GM21447 (cell line): ENCODE measurements around the gene SSH3.
"Not testable (repeated sequence)": the region's sequence is repeated elsewhere in the genome, so short reads cannot be mapped to it uniquely, and the experiment has no call there.

Experiments
- ATAC-seq: cut with Tn5 transposase; IDR thresholded peaks from one replicate; pipeline ENCODE4 v1.9.1; 2021; ENCODE audit not compliant: unreplicated experiment

Gene SSH3

GRCh38 chr11:67308031-67308866 lies 4.9 kb downstream of the SSH3 start:
- ATAC-seq: no peak

DNA sequence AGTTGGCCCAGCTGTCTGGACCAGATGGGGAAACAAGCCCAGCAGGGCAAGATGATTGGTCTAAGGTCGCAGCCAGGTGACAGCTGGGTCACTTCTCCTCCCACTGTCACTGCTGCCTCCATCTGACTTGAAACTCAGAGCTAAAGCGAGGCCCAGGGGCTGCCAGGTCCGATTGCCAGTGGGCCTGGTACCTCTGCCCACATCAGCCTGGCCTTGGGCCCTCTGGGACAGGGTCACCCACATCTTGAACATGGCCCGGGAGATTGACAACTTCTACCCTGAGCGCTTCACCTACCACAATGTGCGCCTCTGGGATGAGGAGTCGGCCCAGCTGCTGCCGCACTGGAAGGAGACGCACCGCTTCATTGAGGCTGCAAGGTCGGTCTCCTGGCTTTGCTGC lies 5.8 kb downstream of the SSH3 start:
- ATAC-seq: no peak

- ATAC-seq: no peak
Measured at GRCh38 chr11:67309661-67310061, 6.3 kb downstream of the SSH3 start.

DNA sequence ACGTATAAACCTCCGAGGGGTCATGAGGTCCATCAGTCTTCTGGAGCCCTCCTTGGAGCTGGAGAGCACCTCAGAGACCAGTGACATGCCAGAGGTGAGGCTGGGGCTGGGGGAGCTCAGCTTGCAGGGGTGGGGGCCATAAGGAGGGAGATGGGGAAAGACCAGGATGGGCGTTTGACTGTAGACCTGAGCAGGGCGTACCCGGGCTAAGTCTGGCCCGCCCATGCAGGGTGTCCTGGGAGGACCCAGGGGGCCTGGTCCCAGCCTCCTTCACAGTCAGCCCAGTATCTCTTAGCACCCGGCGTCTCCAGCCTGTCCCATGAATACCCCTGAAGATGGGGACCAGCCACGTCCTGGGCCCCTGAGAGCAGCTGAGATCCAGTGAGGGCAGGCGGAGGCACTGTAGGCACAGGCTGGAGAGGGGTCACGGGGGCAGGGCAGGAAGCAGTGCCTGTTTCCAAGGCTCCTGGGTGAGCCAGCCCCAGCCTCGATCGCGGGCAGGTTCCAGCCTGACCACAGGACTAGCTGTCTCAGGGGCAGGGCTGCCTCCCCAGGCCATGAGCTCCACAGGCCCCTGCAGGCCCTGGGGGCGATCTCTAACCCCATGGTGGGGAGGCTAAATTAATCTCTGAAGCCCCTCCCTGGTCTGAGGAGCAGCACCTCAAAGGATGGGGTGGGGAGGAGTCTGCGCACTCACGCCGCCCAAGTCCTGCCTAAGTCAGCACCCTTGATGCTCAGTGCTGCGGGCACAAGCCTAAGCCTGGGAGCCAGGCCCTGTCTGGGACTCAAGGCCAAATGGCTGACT lies 7.1 kb downstream of the SSH3 start:
- no peak for ATAC-seq

GRCh38 chr11:67311051-67311555 lies 7.8 kb downstream of the SSH3 start:
- no peak for ATAC-seq

GRCh38 chr11:67311556-67312082 lies 8.3 kb downstream of the SSH3 start:
- ATAC-seq: no peak

- no peak for ATAC-seq
Measured at GRCh38 chr11:67312187-67313021, 9.1 kb downstream of the SSH3 start.

DNA sequence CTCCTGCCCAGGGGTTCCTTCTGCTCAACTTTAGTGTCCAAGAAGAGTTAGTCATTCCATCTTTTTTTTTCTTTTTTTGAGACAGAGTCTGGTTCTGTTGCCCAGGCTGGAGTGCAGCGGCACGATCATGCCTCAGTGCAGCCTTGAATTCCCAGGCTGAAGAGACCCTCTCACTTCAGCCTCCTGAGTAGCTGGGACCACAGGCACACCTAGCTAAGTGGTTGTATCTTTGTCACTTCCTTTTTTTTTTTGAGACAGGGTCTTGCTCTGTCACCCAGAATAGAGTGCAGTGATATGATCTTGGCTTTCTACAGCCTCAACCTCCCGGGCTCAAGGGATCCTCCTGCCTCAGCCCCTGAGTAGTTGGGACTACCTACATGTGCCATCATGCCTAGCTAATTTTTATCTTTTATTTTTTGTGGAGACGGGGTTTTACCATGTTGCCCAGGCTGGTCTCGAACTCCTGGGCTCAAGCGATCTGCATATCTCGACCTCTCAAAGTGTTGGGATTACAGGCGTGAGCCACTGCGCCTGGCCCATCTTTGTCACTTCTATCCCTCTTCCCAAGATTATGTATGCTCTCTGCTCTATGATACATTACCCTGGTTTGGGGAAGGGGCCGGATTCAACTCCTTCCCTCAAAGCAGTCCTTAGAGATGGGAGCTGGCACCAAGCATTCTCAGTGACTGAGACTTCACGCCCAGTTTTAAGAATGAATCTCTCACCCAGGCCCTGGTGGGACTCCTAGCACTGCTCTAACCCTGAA lies 10.0 kb downstream of the SSH3 start:
- ATAC-seq: no peak

DNA sequence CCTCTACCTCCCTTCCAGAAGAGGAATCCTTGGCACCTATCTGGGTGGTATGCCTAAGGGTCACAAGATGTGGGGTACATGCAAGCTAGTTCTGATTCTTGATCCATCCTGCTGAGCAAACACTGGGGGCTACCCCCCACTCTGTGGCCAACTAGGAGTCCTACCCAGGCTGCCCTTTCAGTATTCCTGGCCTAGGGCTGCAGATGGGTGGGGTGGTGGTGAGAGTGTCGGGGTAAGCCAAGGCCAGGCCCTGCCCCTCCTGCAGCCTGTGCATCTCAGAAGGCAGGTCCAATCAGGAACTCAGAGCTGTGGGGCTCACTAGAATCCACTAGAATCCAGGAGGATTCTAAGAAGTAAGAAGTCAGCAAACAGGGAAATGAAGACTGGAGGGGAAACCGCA lies 10.9 kb downstream of the SSH3 start:
- no peak for ATAC-seq

DNA sequence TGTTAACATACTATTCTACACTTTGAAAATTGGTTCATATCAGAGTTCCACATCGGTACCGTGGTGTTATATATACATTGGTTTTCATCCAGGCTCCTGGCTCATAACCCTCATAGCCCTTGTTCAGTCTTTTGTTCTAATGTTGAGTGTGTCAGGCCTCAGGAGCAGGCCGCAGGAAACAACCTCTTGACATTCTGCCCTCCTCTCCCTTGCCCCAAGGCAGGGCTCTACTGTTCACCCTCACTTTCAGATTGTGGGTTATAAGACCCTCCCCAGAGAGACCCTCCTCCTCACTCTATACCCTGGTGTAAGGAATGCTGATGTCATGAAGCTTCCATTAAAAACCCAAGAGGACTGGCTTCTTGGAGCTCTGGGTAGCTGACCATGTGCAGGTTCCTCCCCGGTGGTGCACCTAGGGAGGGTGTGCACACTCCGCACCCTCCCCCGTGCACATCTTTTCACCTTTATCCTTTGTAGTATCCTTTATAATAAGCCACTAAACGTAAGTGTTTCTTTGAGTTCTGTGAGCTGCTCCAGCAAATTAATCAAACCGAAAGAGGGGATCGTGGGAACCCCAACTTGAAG lies 12.1 kb downstream of the SSH3 start:
- no peak for ATAC-seq

DNA sequence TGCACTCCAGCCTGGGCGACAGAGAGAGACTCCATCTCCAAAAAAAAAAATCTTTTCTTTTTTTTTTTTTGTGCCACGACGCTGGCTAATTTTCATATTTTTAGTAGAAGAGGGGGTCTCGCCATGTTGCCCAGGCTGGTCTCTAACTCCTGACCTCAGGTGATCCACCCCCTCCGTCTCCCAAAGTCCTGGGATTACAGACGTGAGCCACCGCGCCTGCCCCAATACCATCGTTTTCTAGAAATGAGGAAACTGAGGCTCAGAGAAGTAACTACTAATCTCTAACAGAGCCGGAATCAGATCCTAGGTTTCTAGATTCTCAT lies 13.5 kb downstream of the SSH3 start:
- ATAC-seq: no peak

- ATAC-seq: peak; percentile 78
Measured at GRCh38 chr11:67317205-67317887, 14.0 kb downstream of the SSH3 start.

- no peak for ATAC-seq
Measured at GRCh38 chr11:67317888-67318555, 14.7 kb downstream of the SSH3 start.

- not testable (repeated sequence) for ATAC-seq
Measured at GRCh38 chr11:67318876-67319275, 15.5 kb downstream of the SSH3 start.

- ATAC-seq: no peak
Measured at GRCh38 chr11:67320011-67320410, 16.7 kb downstream of the SSH3 start.

- ATAC-seq: no peak
Measured at GRCh38 chr11:67320691-67321090, 17.4 kb downstream of the SSH3 start.

- no peak for ATAC-seq
Measured at GRCh38 chr11:67321313-67321871, 18.1 kb downstream of the SSH3 start.

- no peak for ATAC-seq
Measured at GRCh38 chr11:67322049-67322448, 18.7 kb downstream of the SSH3 start.
